GM10248 (cell line): ENCODE data around the gene TTLL5.

Experiments
- CTCF ChIA-PET: fragments of 300-600 bp; sonication (Branson Sonifier 250); formaldehyde crosslinking; extraction: SDS; loops from one replicate; lab custom pipeline; 2021; ENCODE audit warnings: antibody characterized with exemption; lab: Yijun Ruan, JAX
- POLR2A ChIA-PET: fragments of 350-650 bp; sonication (Branson Sonifier 250); formaldehyde crosslinking; extraction: SDS; loops from one replicate; lab custom pipeline; 2020; ENCODE audit warnings: antibody characterized with exemption; lab: Yijun Ruan, JAX
- DNase-seq: peaks from one replicate; pipeline ENCODE4 v3.0.0; 2012; ENCODE audit errors: extremely low spot score
- TF ChIP-seq, protein P1 (sequence below): IDR thresholded peaks from 2 replicates; pipeline ENCODE4 v1.5.1; 2012; ENCODE audit warnings: mild to moderate bottlenecking, low read depth; ENCODE audit errors: extremely low read depth, missing control alignments, control extremely low read depth

TTLL5 gene

DNA sequence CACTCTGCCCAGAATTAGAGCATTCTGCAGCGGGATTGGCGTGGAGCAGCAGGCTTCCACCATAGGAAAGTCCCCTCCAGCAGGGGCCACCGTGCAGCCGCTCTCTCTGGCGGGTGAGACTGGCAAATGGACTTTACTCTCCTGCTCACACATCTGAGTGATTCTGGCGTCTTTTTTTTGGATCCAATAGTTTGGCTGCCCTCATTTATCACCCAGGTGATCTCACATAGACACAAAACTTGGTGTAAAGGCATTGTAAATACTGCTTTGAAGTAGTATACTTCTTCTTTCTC lies 190.5 kb downstream of the TTLL5 start:
- ChIA-PET CTCF (interaction anchor here (1.5 kb wide), 1 partner anchor 56 kb away, joined by 5 read pairs; no protein-coding TSS in a partner anchor), POLR2A (no interaction called here)
- no peak for DNase-seq
- TF ChIP-seq, protein P1, sequence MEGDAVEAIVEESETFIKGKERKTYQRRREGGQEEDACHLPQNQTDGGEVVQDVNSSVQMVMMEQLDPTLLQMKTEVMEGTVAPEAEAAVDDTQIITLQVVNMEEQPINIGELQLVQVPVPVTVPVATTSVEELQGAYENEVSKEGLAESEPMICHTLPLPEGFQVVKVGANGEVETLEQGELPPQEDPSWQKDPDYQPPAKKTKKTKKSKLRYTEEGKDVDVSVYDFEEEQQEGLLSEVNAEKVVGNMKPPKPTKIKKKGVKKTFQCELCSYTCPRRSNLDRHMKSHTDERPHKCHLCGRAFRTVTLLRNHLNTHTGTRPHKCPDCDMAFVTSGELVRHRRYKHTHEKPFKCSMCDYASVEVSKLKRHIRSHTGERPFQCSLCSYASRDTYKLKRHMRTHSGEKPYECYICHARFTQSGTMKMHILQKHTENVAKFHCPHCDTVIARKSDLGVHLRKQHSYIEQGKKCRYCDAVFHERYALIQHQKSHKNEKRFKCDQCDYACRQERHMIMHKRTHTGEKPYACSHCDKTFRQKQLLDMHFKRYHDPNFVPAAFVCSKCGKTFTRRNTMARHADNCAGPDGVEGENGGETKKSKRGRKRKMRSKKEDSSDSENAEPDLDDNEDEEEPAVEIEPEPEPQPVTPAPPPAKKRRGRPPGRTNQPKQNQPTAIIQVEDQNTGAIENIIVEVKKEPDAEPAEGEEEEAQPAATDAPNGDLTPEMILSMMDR = no peak

GRCh38 chr14:75854111-75854799 lies 193.2 kb downstream of the TTLL5 start:
- TF ChIP-seq, protein P1 = no peak
- ChIA-PET POLR2A (no interaction called here), CTCF (interaction anchor here (0.8 to 1.8 kb wide), 4 partner anchors 9 to 533 kb away, joined by 3 read pairs; no protein-coding TSS in a partner anchor)
- no peak for DNase-seq

GRCh38 chr14:75857199-75857598 lies 196.2 kb downstream of the TTLL5 start:
- CTCF ChIA-PET = no interaction called here
- TF ChIP-seq, protein P1 = no peak

GRCh38 chr14:75858362-75858761 lies 197.3 kb downstream of the TTLL5 start:
- TF ChIP-seq, protein P1 = no peak
- no peak for DNase-seq
- CTCF ChIA-PET = interaction anchor here (2.1 kb wide), 1 partner anchor 18 kb away, joined by 5 read pairs; no protein-coding TSS in a partner anchor
- POLR2A ChIA-PET = no interaction called here

More at GRCh38 chr14:75857199-75857598, 196.2 kb downstream of the TTLL5 start:
- DNase-seq = no peak
- POLR2A ChIA-PET = no interaction called here

- TF ChIP-seq, protein P1 = no peak
- ChIA-PET POLR2A (no interaction called here), CTCF (interaction anchor here (1.7 to 2.2 kb wide), 3 partner anchors 16 to 122 kb away, joined by 5 to 8 read pairs (median 6); partner anchors contain the start of gene TGFB3)
- no peak for DNase-seq
Observed at GRCh38 chr14:75859746-75860145, 198.7 kb downstream of the TTLL5 start.

DNA sequence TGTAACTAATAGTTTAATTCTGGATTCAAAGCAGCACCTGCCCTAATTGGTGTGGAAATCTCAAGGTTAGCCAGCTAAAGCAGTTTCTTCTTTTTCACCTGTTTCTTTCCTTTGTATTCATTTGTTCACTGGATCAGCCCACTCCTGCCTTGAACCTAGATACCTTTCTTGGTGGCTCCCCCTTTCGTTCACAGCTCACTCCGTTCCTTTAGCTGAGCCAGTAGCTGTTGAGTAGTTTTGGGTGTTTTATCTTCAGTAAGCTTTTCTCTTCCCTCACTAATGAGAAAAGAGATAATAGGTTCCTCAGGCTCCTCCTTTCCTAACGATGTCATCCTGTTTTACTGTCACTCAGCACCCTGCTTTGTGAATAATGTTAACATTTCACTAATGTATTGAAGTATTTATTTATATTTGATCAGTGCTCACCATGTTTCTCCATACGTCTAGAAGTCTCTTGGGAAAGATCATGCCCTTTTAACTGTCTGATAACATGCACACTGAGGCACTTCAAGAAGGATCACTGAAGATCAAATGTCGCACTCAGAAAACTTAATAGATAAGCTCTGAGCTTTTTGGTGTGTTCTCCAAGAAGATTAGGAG lies 199.6 kb downstream of the TTLL5 start:
- DNase-seq = no peak
- POLR2A ChIA-PET = no interaction called here
- TF ChIP-seq, protein P1 = no peak
- CTCF ChIA-PET = interaction anchor here (1.6 to 2.2 kb wide), 3 partner anchors 9 to 122 kb away, joined by 4 to 8 read pairs (median 6); partner anchors contain the start of gene TGFB3
